ENCODE measurements around the gene MYRIP. TPM values are rescaled to one million over a fixed set of nuclear protein-coding genes. Genes with fewer than 3 reads are reported as not detected.
A peak's percentile ranks its signal among the peaks of the same experiment; 100 is the strongest.

The MYRIP gene
- total RNA-seq, 1 experiment from 2014 or later = 0.44 TPM

DNA sequence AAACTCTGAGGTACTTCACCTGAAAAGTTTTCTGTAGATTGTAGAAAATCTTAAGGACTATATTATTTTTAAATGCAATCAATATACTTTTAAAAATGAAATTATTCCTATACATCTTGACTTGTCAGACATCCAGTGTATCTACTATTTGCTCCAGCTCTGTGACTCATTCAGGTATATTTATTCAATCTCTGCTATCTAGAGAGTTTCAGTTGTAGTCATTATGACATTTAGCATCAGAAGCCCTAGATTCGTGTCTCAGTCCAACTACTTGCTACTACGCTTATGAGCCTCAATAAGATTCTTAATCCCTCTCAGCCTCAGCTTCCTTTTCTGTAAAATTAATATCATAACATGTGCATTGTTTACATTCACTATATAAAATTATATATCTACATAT, 477.8 kb downstream of the MYRIP start:
- no peak overlapping the region for H2AFZ ChIP-seq (ENCODE audit: low read depth, low read length, poor library complexity, severe bottlenecking)
- H3K4me1 ChIP-seq (ENCODE audit: control insufficient read depth in 1 of 2, insufficient read depth in 2 of 2, low read length in 2 of 2) = no peaks in the 10 kb centered on the region
- intact Hi-C loops (cut with micrococcal nuclease) = no loop called here
- ATAC-seq (no peak), DNase-seq (ENCODE audit: low read depth, low spot score) (no peak)
- CTCF ChIA-PET = interaction anchor here (1.5 kb wide), 1 partner anchor 22 kb away, joined by 4 read pairs; no protein-coding TSS in a partner anchor
- H4K20me1 ChIP-seq (ENCODE audit: insufficient read depth) = no peaks in the 10 kb centered on the region
- H3K36me3 ChIP-seq (ENCODE audit: control insufficient read depth in 1 of 2, insufficient read depth in 2 of 2, low read length in 2 of 2) = no peaks in the 10 kb centered on the region
- H3K27me3 ChIP-seq (ENCODE audit: insufficient read depth, low read length) = no peaks in the 10 kb centered on the region
- POLR2A ChIA-PET = no interaction called here
- no peaks in the 10 kb centered on the region for H3K9me3 ChIP-seq (ENCODE audit: control insufficient read depth in 1 of 2, insufficient read depth in 1 of 2, low read depth in 1 of 2, low read length in 2 of 2)
- H3K9me2 ChIP-seq (ENCODE audit: insufficient read depth) = no peaks in the 10 kb centered on the region
- RAD21 ChIA-PET (ENCODE audit: low non-redundant PET in 1 of 2, low total read pairs in 2 of 2, uncharacterized antibody in 2 of 2, unreplicated experiment in 2 of 2) = no interaction called here
- no TSS peak for BruUV-seq (replicated peaks)
- TF ChIP-seq YY1 (IDR thresholded peaks at IDR 0.05; ENCODE audit: extremely low read depth, insufficient replicate concordance, low read depth, low read length) (no peak), JUND (IDR thresholded peaks at IDR 0.05) (no peak), ZNF274 (IDR thresholded peaks at IDR 0.05; ENCODE audit: low read depth, low read length) (no peak), SP1 (IDR thresholded peaks at IDR 0.05; ENCODE audit: low read depth) (no peak)
- H3K27ac ChIP-seq (ENCODE audit: low read depth, low read length) = no peak overlapping the region
- H3K4me2 ChIP-seq (ENCODE audit: low read length) = no peak overlapping the region
- no peaks in the 10 kb centered on the region for H3K79me2 ChIP-seq (ENCODE audit: insufficient read depth, low read length)
- no peak overlapping the region for H3K9ac ChIP-seq (ENCODE audit: low read length)
- no peak overlapping the region for H3K4me3 ChIP-seq (replicated peaks in 1 of 2; ENCODE audit: low read depth in 1 of 2, low read length in 2 of 2)

GRCh38 chr3:40290396-40290795, 481.0 kb downstream of the MYRIP start:
- CTCF ChIA-PET = no interaction called here
- Histone ChIP-seq H3K79me2 (ENCODE audit: insufficient read depth, low read length) (no peaks in the 10 kb centered on the region), H3K9me3 (ENCODE audit: control insufficient read depth in 1 of 2, insufficient read depth in 1 of 2, low read depth in 1 of 2, low read length in 2 of 2) (no peaks in the 10 kb centered on the region), H2AFZ (ENCODE audit: low read depth, low read length, poor library complexity, severe bottlenecking) (no peak overlapping the region), H3K4me2 (ENCODE audit: low read length) (no peak overlapping the region), H3K36me3 (ENCODE audit: control insufficient read depth in 1 of 2, insufficient read depth in 2 of 2, low read length in 2 of 2) (no peaks in the 10 kb centered on the region), H3K27me3 (ENCODE audit: insufficient read depth, low read length) (no peaks in the 10 kb centered on the region), H3K27ac (ENCODE audit: low read depth, low read length) (no peak overlapping the region), H3K4me3 (replicated peaks in 1 of 2; ENCODE audit: low read depth in 1 of 2, low read length in 2 of 2) (no peak overlapping the region), H3K9me2 (ENCODE audit: insufficient read depth) (no peaks in the 10 kb centered on the region), H3K9ac (ENCODE audit: low read length) (no peak overlapping the region), H4K20me1 (ENCODE audit: insufficient read depth) (no peaks in the 10 kb centered on the region), H3K4me1 (ENCODE audit: control insufficient read depth in 1 of 2, insufficient read depth in 2 of 2, low read length in 2 of 2) (no peaks in the 10 kb centered on the region)
- RAD21 ChIA-PET (ENCODE audit: low non-redundant PET in 1 of 2, low total read pairs in 2 of 2, uncharacterized antibody in 2 of 2, unreplicated experiment in 2 of 2) = no interaction called here
- ATAC-seq (peak; percentile 38), DNase-seq (ENCODE audit: low read depth, low spot score) (no peak)
- TF ChIP-seq EZH2 (IDR thresholded peaks at IDR 0.05) (no peak), ZNF274 (IDR thresholded peaks at IDR 0.05; ENCODE audit: low read depth, low read length) (no peak), EZH2phosphoT487 (IDR thresholded peaks at IDR 0.05; ENCODE audit: borderline replicate concordance) (no peak), CBX3 (IDR thresholded peaks at IDR 0.05; ENCODE audit: low read depth) (no peak), ELF1 (IDR thresholded peaks at IDR 0.05; ENCODE audit: borderline replicate concordance, low read depth) (no peak), CTCF (IDR thresholded peaks at IDR 0.05 in 2 of 3, conservative IDR thresholded peaks at IDR 0.05 in 1 of 3; ENCODE audit: borderline replicate concordance in 1 of 3, insufficient read depth in 1 of 3, low read depth in 2 of 3, low read length in 2 of 3) (no peak), RAD21 (IDR thresholded peaks at IDR 0.05; ENCODE audit: low read depth) (no peak)
- TF ChIP-seq, protein P1, sequence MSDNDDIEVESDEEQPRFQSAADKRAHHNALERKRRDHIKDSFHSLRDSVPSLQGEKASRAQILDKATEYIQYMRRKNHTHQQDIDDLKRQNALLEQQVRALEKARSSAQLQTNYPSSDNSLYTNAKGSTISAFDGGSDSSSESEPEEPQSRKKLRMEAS (IDR thresholded peaks at IDR 0.05) = no peak
- BruUV-seq (replicated peaks) = no TSS peak
- intact Hi-C loops (cut with micrococcal nuclease) = no loop called here
- POLR2A ChIA-PET = no interaction called here

Data from HCT116 (cell line).